Ecto neural progenitor cell (in vitro differentiated cells): ENCODE data around the gene SUSD6.
A peak's percentile ranks its signal among the peaks of the same experiment; 100 is the strongest.
"Not testable (repeated sequence)": the region's sequence is repeated elsewhere in the genome, so short reads cannot be mapped to it uniquely, and the experiment has no call there.

Source experiments
- DNase-seq: peaks from one replicate; pipeline ENCODE4 v3.0.0-alpha.2; 2018; ENCODE audit warnings: low spot score

Gene SUSD6

DNA sequence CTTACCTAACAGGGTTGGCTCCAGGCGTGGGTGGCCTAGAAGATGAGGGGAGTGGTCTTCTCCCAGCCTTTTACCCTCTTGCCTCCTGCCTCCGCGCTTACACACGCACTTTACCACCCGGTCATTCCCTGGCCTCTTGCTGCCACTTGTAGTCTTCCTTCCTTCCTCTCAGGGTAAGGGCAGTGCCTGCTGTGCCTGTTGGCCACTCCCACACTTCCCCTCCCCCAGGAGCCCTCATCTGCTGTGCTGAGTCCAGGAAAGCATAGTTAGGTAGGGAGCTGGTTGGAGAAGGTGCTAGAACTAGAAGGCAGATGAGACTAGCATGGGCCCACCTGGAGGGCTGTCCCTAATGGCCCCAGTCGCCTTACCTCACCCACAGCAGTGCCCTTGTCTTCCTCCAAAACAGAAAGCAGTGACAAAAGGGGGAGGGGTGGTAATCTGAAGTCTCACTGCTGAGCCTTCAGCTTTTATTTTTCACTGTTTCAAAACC is 101.2 kb downstream of the SUSD6 start:
- DNase-seq, result peak; percentile 60

DNA sequence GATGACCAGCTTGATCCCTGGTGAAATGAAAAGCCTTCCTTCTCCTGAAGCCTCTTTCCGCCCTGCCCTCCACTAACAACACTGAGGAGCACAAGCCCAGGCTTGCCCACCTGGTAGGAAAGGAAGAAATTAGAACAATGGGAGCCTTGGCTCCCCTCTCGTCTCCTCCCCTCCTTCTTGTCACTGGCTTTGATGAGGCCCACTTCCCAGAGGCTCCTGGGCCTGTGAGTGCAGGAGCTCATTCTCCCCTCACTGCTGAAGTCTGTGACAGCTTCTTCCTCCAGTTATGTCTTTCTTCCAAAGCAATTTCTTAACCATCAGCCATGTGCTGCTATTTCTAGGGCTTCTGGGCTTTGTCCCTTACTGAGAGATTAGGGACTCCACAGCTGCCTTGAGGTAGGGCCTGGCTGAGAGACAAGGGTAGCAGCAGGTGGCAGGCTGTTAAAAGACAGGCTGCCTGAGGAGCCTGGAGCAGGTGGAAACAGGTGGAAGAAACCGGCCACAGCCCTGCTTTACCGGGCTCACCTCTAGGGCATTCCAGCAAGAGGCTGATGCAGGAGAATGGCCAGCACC is 101.9 kb downstream of the SUSD6 start:
- DNase-seq, result peak; percentile 63

GRCh38 chr14:69713993-69714679 is 102.7 kb downstream of the SUSD6 start:
- no peak for DNase-seq

DNA sequence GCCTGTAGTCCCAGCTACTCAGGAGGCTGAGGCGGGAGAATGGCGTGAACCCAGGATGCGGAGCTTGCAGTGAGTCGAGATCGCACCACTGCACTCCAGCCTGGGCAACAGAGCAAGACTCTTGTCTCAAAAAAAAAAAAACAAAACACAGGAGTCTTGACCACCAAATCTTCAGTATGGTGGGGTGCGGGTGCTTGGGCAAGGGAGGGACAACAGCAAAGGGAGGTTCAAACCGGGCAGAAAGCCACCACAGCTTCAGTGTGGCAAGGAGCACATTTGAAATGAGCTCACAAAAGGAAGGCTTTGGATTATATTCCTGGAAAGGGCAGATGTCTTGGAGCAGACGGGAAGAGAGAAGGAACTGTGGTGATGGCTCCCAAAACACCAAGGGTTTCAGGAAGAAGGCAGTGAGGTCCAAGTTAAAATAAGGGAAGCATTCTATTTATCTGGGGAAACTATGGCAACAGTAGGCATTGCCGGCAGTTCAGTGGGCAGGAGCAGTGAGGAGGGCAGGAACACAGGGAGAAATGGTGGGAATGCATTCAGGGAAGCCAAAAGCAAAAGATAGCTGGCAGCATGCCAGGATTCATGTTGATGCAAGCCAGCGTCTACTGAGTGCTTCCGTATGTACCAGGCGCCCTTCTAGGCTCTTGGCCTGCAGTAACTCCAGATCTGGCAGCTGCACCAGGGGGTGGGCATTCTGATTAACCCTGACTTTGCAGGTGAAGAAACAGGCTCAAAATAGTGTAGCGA is 104.5 kb downstream of the SUSD6 start:
- no peak for DNase-seq

GRCh38 chr14:69716478-69717187 is 105.2 kb downstream of the SUSD6 start:
- DNase-seq, result no peak

DNA sequence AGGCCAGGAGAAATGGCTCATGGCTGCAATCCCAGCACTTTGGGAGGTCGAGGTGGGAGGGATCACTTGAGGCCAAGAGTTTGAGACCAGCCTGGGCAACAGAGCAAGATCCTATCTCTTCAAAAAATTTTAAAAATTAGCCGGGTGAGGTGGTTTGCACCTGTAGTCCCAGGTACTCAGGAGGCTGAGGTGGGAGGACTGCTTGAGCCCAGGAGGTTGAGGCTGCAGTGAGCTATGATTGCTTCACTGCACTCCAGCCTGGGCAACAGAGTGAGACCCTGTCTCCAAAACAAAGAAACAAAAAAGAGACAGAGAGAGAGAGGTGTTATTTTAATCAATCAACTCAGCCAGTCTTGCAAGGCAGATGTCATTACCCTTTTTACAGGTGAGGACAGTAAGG is 107.2 kb downstream of the SUSD6 start:
- DNase-seq, result not testable (repeated sequence)

DNA sequence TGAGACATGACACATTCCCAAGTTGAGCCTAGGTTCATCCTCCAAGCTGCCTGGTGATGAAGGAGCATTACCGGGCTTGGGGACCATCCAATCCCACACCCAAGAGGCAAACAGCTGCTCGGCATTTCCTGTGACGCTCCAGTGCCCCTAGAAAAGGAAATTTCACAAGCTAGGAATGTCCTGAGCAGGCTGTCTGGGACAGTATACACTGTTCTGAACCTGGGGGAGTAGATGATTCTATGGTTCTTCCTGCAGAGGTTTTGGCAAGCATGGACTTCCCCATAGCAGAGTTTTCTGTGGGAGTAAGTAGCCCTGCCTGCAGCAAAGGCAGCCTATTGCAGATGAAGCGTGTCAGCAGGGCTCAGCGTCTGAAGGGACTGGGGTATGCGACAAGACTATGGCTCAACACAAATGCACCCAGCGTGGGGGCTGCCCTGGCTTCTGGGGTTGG is 108.1 kb downstream of the SUSD6 start:
- DNase-seq, result peak; percentile 55

GRCh38 chr14:69720912-69721311 is 109.5 kb downstream of the SUSD6 start:
- DNase-seq, result no peak

DNA sequence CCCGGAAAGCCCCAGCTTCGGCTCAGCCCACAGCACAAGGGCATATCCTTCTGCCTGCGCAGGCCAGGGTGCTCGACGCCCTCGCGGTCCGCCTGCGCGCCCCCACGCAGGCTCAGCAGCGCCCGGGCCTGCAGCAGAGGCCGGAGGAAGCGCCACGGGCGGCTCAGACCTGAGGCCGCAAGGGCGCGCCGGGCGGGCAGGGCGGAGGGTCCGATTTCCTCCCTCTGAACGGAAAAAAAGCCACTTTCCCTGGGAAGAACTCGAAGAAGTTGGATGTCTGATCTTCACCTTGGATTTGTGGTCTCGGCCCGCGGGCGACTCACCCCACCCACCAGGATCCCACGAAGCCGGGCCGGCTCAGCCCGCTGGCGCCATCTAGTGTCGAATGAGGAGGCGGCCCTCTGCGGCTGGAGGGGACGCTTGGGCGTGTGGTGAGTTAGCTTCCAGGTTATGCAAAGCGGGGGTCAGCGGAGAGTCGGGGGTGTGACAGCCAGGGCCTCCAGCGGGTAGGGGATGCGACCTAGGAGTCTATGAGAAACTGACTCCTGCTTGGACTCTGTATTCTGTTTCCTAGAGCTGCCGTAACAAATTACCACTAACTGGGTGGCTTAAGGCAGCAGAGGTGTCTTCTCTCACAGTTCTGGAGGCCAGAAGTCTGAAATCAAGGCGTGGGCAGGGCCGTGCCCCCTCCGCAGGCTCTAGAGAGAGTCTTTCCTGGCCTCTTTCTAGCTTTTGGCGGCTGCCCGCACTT is 115.5 kb downstream of the SUSD6 start:
- peak; percentile 90 for DNase-seq

DNA sequence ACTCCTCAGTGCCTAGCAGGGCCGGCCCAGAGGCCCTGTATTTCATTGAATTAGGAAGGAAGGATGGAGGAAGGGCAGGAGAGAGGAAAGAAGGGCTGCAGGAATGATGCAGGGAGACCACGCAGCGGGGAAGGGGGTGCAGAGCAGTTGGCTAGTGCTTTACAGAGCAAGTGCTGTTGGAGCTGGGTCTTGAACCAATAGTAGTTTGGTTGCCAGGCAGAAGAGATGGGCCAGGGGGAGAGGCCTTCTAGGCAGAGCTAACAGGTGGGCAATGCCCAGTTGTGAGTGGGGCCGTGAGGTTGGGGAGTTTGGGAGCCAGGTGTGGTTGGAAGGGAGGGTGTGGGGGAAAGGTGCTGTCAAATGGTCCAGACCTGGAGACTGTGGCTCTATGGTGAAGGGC is 116.5 kb downstream of the SUSD6 start:
- DNase-seq, result no peak

DNA sequence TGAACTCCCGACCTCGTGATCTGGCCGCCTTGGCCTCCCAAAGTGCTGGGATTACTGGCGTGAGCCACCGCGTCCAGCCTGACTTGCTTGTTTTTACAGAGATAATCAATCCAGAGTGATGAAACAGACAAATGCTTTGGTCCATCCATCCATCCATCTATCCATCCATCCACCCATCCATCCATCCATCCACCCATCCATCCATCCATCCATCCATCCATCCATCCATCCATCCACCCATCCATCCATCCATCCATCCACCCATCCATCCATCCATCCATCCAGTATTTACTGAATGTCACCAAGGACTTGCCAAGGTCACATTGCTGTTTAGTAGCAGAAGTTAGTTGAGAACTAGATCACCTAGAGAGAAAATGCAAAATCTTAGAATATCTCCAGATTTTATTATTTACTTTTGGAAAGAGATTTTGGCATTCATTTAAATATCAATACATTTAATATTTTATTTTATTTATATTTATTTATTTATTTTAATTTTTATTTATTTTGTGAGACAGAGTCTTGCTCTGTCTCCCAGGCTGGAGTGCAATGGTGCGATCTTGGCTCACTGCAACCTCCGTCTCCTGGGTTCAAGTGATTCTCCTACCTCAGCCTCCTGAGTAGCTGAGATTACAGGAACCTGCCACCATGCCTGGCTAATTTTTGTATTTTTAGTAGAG is 120.7 kb downstream of the SUSD6 start:
- not testable (repeated sequence) for DNase-seq

DNA sequence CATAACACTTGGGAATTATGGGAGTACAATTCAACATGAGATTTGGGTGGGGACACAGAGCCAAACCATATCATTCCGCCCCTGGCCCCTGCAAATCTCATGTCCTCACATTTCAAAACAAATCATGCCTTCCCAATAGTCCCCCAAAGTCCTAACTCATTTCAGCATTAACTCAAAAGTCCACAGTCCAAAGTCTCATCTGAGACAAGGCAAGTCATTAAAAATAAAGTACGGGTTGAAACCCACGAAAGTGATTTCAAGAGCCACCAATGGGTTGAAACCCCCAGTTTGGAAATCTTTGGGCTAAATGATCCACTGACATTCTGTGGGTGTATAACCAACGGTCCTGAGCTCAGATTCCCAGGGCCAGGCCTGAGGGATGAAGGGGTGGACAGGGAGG is 125.0 kb downstream of the SUSD6 start:
- DNase-seq, result not testable (repeated sequence)

DNA sequence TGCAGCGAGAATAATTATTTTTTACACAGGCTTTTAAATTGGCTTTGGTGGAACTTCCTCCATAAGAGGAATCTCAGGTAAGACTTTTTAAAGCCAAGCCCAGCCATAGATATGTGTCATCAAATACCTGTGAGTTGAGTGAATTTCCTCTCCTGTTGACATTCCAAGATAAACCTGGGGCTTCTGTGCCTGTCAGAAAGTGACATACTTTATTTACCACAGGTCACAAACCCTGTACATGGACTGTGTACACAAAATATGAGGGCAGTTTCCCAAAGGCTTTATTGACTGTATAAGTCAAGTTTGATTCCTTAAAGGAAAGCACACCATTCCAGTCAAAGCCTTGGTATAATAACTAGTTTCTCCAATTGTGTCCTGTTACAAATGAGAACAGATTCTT is 129.7 kb downstream of the SUSD6 start:
- DNase-seq, result no peak

- DNase-seq, result no peak
Observed at GRCh38 chr14:69749956-69750355, 138.6 kb downstream of the SUSD6 start.

- DNase-seq, result no peak
Observed at GRCh38 chr14:69750495-69750894, 139.1 kb downstream of the SUSD6 start.

DNA sequence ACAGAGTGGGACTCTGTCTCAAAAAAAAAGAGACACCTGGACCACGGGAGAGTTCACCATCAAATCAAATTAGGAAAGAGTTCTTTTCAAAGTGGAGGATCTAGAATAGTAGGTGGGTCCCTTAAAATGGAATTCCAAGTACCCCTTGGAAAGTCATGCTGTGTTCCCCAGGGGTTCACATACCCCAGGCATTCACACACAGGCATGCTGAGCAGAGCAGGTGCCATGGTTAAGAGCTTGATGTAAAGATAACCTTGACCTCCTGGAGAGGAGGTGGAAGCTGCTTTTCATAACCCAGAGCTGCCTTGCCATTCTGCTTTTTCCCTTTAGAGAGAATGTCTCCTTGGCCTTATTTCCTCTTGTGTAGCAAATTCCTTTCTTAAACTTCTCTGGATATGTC is 141.4 kb downstream of the SUSD6 start:
- no peak for DNase-seq

DNA sequence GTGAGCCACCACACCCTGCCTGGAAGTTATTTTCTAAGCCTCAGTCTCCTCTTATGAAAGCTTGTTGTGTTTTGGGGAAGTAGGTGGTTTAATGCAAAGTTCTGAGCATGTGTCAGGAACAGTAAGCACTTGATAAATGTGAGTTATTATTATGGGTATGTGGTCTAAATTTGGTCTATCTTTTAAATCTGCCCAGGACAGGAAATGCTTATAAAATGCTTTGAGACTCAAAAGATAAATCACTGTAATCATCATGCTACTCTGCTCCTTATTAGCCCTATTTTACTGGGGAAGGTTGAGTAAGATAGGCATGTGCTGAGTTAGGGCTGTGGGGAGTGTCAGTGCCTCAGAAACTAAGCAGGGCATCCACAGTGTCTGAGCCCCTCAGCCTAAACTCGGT is 142.5 kb downstream of the SUSD6 start:
- DNase-seq, result no peak

DNA sequence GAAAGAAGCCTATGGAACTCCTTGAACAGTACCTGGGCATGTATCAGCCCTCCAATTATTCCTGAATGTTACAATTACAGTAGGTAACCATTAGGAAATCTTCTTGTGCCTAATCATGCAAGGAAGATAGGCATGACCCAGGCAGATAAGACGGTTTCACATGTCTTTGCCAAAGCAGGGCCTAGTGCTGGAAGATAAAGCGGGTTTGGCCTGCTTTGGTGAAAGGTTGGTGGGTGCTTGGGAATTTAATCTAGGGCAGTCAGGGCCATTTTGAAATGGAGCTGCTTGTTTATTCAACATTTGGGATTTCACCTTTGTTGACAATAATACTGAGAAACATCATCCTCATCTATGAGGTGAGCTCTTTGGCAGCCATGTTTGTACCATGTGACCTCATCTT is 143.1 kb downstream of the SUSD6 start:
- no peak for DNase-seq

GRCh38 chr14:69755296-69755695 is 143.9 kb downstream of the SUSD6 start:
- no peak for DNase-seq

- DNase-seq, result no peak
Observed at GRCh38 chr14:69755784-69756183, 144.4 kb downstream of the SUSD6 start.

DNA sequence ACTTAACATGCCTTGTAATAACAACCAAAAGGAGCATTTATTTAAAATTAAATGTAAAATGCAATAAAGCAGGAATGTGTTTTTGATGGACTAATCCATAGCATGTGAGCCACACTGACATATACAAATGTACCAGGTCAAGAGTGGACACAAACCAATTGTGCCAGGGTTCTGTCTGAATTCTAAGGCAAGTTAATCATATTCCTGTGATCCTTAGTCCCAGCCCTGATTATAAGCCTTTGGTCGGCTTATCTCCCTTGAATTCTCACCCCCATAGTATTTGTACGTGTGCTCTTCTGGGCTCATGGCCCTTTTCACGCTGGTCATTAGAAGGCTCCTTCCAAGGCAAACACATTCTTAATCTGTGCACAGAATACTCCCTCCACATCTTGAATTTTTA is 144.9 kb downstream of the SUSD6 start:
- DNase-seq, result no peak
